ENCODE measurements around the gene FIGNL1. TPM values are rescaled to one million over a fixed set of nuclear protein-coding genes. Genes with fewer than 3 reads are reported as not detected.

FIGNL1 gene
- total RNA-seq, 1 experiment from 2014 or later = 28.1 TPM

DNA sequence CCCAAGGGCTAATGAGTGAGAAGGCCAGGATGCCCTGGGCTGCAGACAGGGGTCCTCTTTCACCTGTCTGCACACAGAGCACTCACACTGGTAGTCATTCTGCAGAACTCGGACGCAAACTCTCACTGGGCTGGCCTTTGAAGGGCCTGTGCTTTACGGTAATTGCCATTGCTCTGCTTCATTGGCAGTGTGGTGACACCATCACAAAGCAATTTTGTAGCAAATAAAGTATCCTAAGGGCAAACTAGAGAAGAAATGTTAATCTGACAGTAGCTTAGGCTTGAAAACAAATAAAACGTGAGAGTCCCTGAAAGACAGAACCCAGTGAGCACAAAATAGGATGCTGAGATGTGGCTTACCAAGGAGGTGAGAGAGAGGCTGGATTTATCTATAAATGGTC, 30.6 kb upstream of the FIGNL1 start:
- Histone ChIP-seq H3K4me3 (replicated peaks in 1 of 2; ENCODE audit: low read depth in 1 of 2, low read length in 2 of 2) (no peak overlapping the region), H3K36me3 (ENCODE audit: control insufficient read depth in 1 of 2, insufficient read depth in 2 of 2, low read length in 2 of 2) (no peaks in the 10 kb centered on the region), H2AFZ (ENCODE audit: low read depth, low read length, poor library complexity, severe bottlenecking) (no peak overlapping the region), H3K9me2 (ENCODE audit: insufficient read depth) (0 out of 2 replicates have a peak, but pooled peaks cover 3% of the 10 kb centered on the region), H3K27ac (ENCODE audit: low read depth, low read length) (no peak overlapping the region), H4K20me1 (ENCODE audit: insufficient read depth) (no peaks in the 10 kb centered on the region), H3K4me1 (ENCODE audit: control insufficient read depth in 1 of 2, insufficient read depth in 2 of 2, low read length in 2 of 2) (no peaks in the 10 kb centered on the region), H3K27me3 (ENCODE audit: insufficient read depth, low read length) (no peaks in the 10 kb centered on the region), H3K9me3 (ENCODE audit: control insufficient read depth in 1 of 2, insufficient read depth in 1 of 2, low read depth in 1 of 2, low read length in 2 of 2) (no peaks in the 10 kb centered on the region), H3K79me2 (ENCODE audit: insufficient read depth, low read length) (no peaks in the 10 kb centered on the region), H3K4me2 (ENCODE audit: low read length) (no peak overlapping the region), H3K9ac (ENCODE audit: low read length) (no peak overlapping the region)
- no peak for DNase-seq (ENCODE audit: low read depth, low spot score)
- no peak for ATAC-seq
- BruUV-seq (replicated peaks) = no TSS peak
- ChIA-PET RAD21 (ENCODE audit: low non-redundant PET in 1 of 2, low total read pairs in 2 of 2, uncharacterized antibody in 2 of 2, unreplicated experiment in 2 of 2) (no interaction called here), POLR2A (no interaction called here), CTCF (no interaction called here)
- TF ChIP-seq, protein P1, sequence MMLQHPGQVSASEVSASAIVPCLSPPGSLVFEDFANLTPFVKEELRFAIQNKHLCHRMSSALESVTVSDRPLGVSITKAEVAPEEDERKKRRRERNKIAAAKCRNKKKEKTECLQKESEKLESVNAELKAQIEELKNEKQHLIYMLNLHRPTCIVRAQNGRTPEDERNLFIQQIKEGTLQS (IDR thresholded peaks at IDR 0.05) = no peak
- TF ChIP-seq ZFX (IDR thresholded peaks at IDR 0.05) = no peak
- TF ChIP-seq, protein P2, sequence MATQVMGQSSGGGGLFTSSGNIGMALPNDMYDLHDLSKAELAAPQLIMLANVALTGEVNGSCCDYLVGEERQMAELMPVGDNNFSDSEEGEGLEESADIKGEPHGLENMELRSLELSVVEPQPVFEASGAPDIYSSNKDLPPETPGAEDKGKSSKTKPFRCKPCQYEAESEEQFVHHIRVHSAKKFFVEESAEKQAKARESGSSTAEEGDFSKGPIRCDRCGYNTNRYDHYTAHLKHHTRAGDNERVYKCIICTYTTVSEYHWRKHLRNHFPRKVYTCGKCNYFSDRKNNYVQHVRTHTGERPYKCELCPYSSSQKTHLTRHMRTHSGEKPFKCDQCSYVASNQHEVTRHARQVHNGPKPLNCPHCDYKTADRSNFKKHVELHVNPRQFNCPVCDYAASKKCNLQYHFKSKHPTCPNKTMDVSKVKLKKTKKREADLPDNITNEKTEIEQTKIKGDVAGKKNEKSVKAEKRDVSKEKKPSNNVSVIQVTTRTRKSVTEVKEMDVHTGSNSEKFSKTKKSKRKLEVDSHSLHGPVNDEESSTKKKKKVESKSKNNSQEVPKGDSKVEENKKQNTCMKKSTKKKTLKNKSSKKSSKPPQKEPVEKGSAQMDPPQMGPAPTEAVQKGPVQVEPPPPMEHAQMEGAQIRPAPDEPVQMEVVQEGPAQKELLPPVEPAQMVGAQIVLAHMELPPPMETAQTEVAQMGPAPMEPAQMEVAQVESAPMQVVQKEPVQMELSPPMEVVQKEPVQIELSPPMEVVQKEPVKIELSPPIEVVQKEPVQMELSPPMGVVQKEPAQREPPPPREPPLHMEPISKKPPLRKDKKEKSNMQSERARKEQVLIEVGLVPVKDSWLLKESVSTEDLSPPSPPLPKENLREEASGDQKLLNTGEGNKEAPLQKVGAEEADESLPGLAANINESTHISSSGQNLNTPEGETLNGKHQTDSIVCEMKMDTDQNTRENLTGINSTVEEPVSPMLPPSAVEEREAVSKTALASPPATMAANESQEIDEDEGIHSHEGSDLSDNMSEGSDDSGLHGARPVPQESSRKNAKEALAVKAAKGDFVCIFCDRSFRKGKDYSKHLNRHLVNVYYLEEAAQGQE (IDR thresholded peaks at IDR 0.05; ENCODE audit: low read depth) = no peak
- TF ChIP-seq EZH2 (IDR thresholded peaks at IDR 0.05) = no peak
- no peak for TF ChIP-seq CBX3 (IDR thresholded peaks at IDR 0.05; ENCODE audit: low read depth)
- no peak for TF ChIP-seq POLR2AphosphoS5 (IDR thresholded peaks at IDR 0.05; ENCODE audit: low read depth, low read length)
- TF ChIP-seq, protein P3, sequence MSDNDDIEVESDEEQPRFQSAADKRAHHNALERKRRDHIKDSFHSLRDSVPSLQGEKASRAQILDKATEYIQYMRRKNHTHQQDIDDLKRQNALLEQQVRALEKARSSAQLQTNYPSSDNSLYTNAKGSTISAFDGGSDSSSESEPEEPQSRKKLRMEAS (IDR thresholded peaks at IDR 0.05) = no peak
- TF ChIP-seq SRF (IDR thresholded peaks at IDR 0.05; ENCODE audit: low read depth) = no peak
- no peak for TF ChIP-seq JUND (IDR thresholded peaks at IDR 0.05)
- TF ChIP-seq SP1 (IDR thresholded peaks at IDR 0.05; ENCODE audit: low read depth) = no peak
- no peak for TF ChIP-seq YY1 (IDR thresholded peaks at IDR 0.05; ENCODE audit: extremely low read depth, insufficient replicate concordance, low read depth, low read length)
- TF ChIP-seq EGR1 (IDR thresholded peaks at IDR 0.05; ENCODE audit: low read depth) = no peak
- TF ChIP-seq TCF7L2 (IDR thresholded peaks at IDR 0.05; ENCODE audit: borderline replicate concordance, extremely low read depth, insufficient read depth, insufficient read length) = no peak
- TF ChIP-seq, protein P4, sequence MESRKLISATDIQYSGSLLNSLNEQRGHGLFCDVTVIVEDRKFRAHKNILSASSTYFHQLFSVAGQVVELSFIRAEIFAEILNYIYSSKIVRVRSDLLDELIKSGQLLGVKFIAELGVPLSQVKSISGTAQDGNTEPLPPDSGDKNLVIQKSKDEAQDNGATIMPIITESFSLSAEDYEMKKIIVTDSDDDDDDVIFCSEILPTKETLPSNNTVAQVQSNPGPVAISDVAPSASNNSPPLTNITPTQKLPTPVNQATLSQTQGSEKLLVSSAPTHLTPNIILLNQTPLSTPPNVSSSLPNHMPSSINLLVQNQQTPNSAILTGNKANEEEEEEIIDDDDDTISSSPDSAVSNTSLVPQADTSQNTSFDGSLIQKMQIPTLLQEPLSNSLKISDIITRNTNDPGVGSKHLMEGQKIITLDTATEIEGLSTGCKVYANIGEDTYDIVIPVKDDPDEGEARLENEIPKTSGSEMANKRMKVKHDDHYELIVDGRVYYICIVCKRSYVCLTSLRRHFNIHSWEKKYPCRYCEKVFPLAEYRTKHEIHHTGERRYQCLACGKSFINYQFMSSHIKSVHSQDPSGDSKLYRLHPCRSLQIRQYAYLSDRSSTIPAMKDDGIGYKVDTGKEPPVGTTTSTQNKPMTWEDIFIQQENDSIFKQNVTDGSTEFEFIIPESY (IDR thresholded peaks at IDR 0.05; ENCODE audit: extremely low read depth, insufficient replicate concordance, low read length) = no peak
- no peak for TF ChIP-seq ELF1 (IDR thresholded peaks at IDR 0.05; ENCODE audit: borderline replicate concordance, low read depth)
- intact Hi-C loops (cut with micrococcal nuclease) = no loop called here

Data from HCT116 (cell line).